Superior temporal gyrus (tissue), 1 donor: ENCODE measurements around the gene WNT7A.

ENCODE experiments used
- DNase-seq: peaks from one replicate; pipeline ENCODE4 v3.0.0-alpha.2; 2016; ENCODE audit errors: extremely low spot score

The WNT7A gene

GRCh38 chr3:13846238-13846637 is 33.6 kb downstream of the WNT7A start:
- no peak for DNase-seq

GRCh38 chr3:13845806-13846205 is 34.1 kb downstream of the WNT7A start:
- no peak for DNase-seq

GRCh38 chr3:13844911-13845310 is 35.0 kb downstream of the WNT7A start:
- DNase-seq, result no peak

GRCh38 chr3:13844286-13844685 is 35.6 kb downstream of the WNT7A start:
- no peak for DNase-seq

GRCh38 chr3:13843351-13843750 is 36.5 kb downstream of the WNT7A start:
- DNase-seq, result no peak

- DNase-seq, result no peak
Observed at GRCh38 chr3:13842226-13842625, 37.6 kb downstream of the WNT7A start.

GRCh38 chr3:13841826-13842225 is 38.0 kb downstream of the WNT7A start:
- no peak for DNase-seq

GRCh38 chr3:13841141-13841540 is 38.7 kb downstream of the WNT7A start:
- no peak for DNase-seq

- no peak for DNase-seq
Observed at GRCh38 chr3:13840456-13840855, 39.4 kb downstream of the WNT7A start.

GRCh38 chr3:13839726-13840340 is 40.0 kb downstream of the WNT7A start:
- no peak for DNase-seq

- no peak for DNase-seq
Observed at GRCh38 chr3:13839253-13839652, 40.6 kb downstream of the WNT7A start.

- no peak for DNase-seq
Observed at GRCh38 chr3:13838421-13838820, 41.5 kb downstream of the WNT7A start.

- DNase-seq, result no peak
Observed at GRCh38 chr3:13837751-13838150, 42.1 kb downstream of the WNT7A start.

- no peak for DNase-seq
Observed at GRCh38 chr3:13836658-13837587, 42.9 kb downstream of the WNT7A start.

- DNase-seq, result no peak
Observed at GRCh38 chr3:13835246-13835645, 44.6 kb downstream of the WNT7A start.

- DNase-seq, result no peak
Observed at GRCh38 chr3:13834258-13835035, 45.4 kb downstream of the WNT7A start.

- no peak for DNase-seq
Observed at GRCh38 chr3:13833506-13834257, 46.2 kb downstream of the WNT7A start.

GRCh38 chr3:13832130-13832529 is 47.7 kb downstream of the WNT7A start:
- DNase-seq, result no peak

- no peak for DNase-seq
Observed at GRCh38 chr3:13831386-13831996, 48.4 kb downstream of the WNT7A start.

- DNase-seq, result no peak
Observed at GRCh38 chr3:13829311-13829710, 50.6 kb downstream of the WNT7A start.
